SK-N-SH treated with all-trans-retinoic acid at 6 μM for 48 hours (cell line): Measurements from ENCODE around the gene ZNF398.

ENCODE experiments used
- ATAC-seq: fragments of 200-7000 bp; cut with Tn5 transposase; 3 replicates; pipeline ENCODE4 v1.9.1; 2020; ENCODE audit warnings: mild to moderate bottlenecking, moderate library complexity
- ARNTL ChIP-seq: fragments of 450-650 bp; formaldehyde crosslinking; IDR thresholded peaks from 2 replicates; pipeline ENCODE4 v1.5.0; 2020; ENCODE audit warnings: low read depth, mild to moderate bottlenecking, moderate library complexity, borderline replicate concordance
- BACH2 ChIP-seq: fragments of 250-450 bp; sonication (Bioruptor Pico); IDR thresholded peaks from 2 replicates; pipeline ENCODE4 v1.9.0; 2021; ENCODE audit warnings: mild to moderate bottlenecking, borderline replicate concordance
- CSDC2 ChIP-seq: fragments of 250-450 bp; sonication (Bioruptor Pico); IDR thresholded peaks from 2 replicates; pipeline ENCODE4 v1.5.0; 2020; ENCODE audit warnings: mild to moderate bottlenecking, moderate library complexity
- ESRRG ChIP-seq: fragments of 250-450 bp; sonication (Bioruptor Pico); IDR thresholded peaks from 2 replicates; pipeline ENCODE4 v1.6.1; 2021; ENCODE audit warnings: mild to moderate bottlenecking
- GLIS3 ChIP-seq: fragments of 250-450 bp; sonication (Bioruptor Pico); IDR thresholded peaks from 2 replicates; pipeline ENCODE4 v1.5.0; 2020; ENCODE audit warnings: mild to moderate bottlenecking, moderate library complexity
- ISL1 ChIP-seq: fragments of 250-450 bp; sonication (Bioruptor Pico); IDR thresholded peaks from 2 replicates; pipeline ENCODE4 v2.1.2; 2022; ENCODE audit warnings: mild to moderate bottlenecking, moderate library complexity
- PPARA ChIP-seq: fragments of 250-450 bp; sonication (Bioruptor Pico); IDR thresholded peaks from 2 replicates; pipeline ENCODE4 v1.5.0; 2020; ENCODE audit warnings: mild to moderate bottlenecking, borderline replicate concordance
- RARB ChIP-seq: fragments of 250-450 bp; sonication (Bioruptor Pico); IDR thresholded peaks from 2 replicates; pipeline ENCODE4 v1.8.0; 2021; ENCODE audit warnings: mild to moderate bottlenecking, moderate library complexity
- SNAI2 ChIP-seq: fragments of 250-450 bp; sonication (Bioruptor Pico); IDR thresholded peaks from 2 replicates; pipeline ENCODE4 v1.5.0; 2020; ENCODE audit warnings: mild to moderate bottlenecking, moderate library complexity
- TCF4 ChIP-seq: fragments of 250-450 bp; sonication (Bioruptor Pico); IDR thresholded peaks from 2 replicates; pipeline ENCODE4 v1.8.0; 2021; ENCODE audit warnings: mild to moderate bottlenecking, moderate library complexity, borderline replicate concordance
- TOX ChIP-seq: fragments of 250-450 bp; sonication (Bioruptor Pico); IDR thresholded peaks from 2 replicates; pipeline ENCODE4 v1.8.0; 2021; ENCODE audit warnings: mild to moderate bottlenecking, moderate library complexity, borderline replicate concordance
- ZC3H10 ChIP-seq: fragments of 250-450 bp; sonication (Bioruptor Pico); IDR thresholded peaks from 2 replicates; pipeline ENCODE4 v1.5.1; 2021; ENCODE audit warnings: mild to moderate bottlenecking, moderate library complexity
- ZFP30 ChIP-seq: fragments of 450-650 bp; formaldehyde crosslinking; IDR thresholded peaks from 2 replicates; pipeline ENCODE4 v1.5.0; 2022; ENCODE audit warnings: mild to moderate bottlenecking, moderate library complexity
- ZNF565 ChIP-seq: fragments of 450-650 bp; formaldehyde crosslinking; conservative IDR thresholded peaks from 2 replicates; pipeline ENCODE4 v1.5.0; 2020; ENCODE audit warnings: low read depth, mild to moderate bottlenecking, moderate library complexity
- ZNF70 ChIP-seq: fragments of 450-650 bp; formaldehyde crosslinking; IDR thresholded peaks from 2 replicates; pipeline ENCODE4 v1.5.0; 2020; ENCODE audit warnings: mild to moderate bottlenecking, moderate library complexity
- ZNF8 ChIP-seq: fragments of 450-650 bp; formaldehyde crosslinking; IDR thresholded peaks from 2 replicates; pipeline ENCODE4 v1.5.0; 2020; ENCODE audit warnings: mild to moderate bottlenecking, moderate library complexity
- TF ChIP-seq, protein P1 (sequence below): fragments of 250-450 bp; sonication (Bioruptor Pico); IDR thresholded peaks from 2 replicates; pipeline ENCODE4 v1.5.1; 2020; ENCODE audit warnings: low read depth, mild to moderate bottlenecking, moderate library complexity
- TF ChIP-seq, protein P2 (sequence below): fragments of 250-450 bp; sonication (Bioruptor Pico); IDR thresholded peaks from 2 replicates; pipeline ENCODE4 v1.5.0; 2020; ENCODE audit warnings: mild to moderate bottlenecking, moderate library complexity
- TF ChIP-seq, protein P3 (sequence below): fragments of 250-450 bp; sonication (Bioruptor Pico); IDR thresholded peaks from 2 replicates; pipeline ENCODE4 v1.8.0; 2020; ENCODE audit warnings: mild to moderate bottlenecking, moderate library complexity, borderline replicate concordance
- TF ChIP-seq, protein P4 (sequence below): fragments of 250-450 bp; sonication (Bioruptor Pico); IDR thresholded peaks from 2 replicates; pipeline ENCODE4 v1.5.1; 2021; ENCODE audit warnings: mild to moderate bottlenecking, moderate library complexity
- TF ChIP-seq, protein P5 (sequence below): fragments of 250-450 bp; sonication (Bioruptor Pico); IDR thresholded peaks from 2 replicates; pipeline ENCODE4 v1.8.0; 2021; ENCODE audit warnings: low read depth, mild to moderate bottlenecking, moderate library complexity, borderline replicate concordance

The ZNF398 gene

DNA sequence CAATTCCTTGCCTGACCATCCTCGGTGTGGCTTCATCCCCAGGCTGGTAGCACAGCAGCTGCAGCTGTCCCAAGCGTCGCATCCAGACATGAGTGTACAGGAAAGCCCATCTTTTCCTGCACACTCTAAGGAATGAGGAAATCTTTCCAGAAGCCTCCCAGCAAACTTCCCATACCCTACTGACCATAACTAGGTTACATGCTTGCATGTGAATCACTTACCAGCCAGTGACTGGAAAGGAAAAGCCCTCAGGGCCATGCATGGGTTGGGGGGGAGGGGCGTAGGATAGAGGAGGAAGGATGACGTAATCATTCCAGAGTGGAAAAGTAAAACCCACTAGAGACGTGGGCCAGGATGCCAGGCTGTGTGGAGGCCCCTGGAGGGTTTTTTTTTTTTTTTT is 73.3 kb downstream of the ZNF398 start:
- no peak; the same call in 2 of the 3 replicates for ATAC-seq

DNA sequence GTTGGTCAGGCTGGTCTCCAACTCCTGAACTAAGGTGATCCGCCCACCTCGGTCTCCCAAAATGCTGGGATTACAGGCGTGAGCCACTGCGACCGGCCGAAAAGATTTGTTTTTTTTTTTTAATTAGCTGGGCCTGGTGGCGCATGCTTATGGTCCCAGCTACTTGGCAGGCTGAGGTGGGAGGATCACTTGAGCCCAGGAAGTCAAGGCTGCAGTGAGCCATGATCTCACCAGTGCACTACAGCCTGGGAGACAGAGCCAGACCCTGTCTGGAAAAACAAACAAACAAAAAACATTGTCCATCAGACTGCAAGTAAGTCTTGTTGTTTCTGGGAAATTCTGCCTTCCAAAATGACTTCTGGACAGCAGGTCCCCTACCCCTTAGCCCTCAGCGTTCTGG is 75.9 kb downstream of the ZNF398 start:
- no peak for ATAC-seq
- TF ChIP-seq TCF4, result no peak
- no peak for TF ChIP-seq ZNF70 (CRISPR knock-in tag)
- no peak for TF ChIP-seq ARNTL
- no peak for TF ChIP-seq SNAI2 (CRISPR knock-in tag)
- no peak for TF ChIP-seq BACH2 (CRISPR knock-in tag)
- no peak for TF ChIP-seq ISL1 (CRISPR knock-in tag)
- TF ChIP-seq, protein P1, sequence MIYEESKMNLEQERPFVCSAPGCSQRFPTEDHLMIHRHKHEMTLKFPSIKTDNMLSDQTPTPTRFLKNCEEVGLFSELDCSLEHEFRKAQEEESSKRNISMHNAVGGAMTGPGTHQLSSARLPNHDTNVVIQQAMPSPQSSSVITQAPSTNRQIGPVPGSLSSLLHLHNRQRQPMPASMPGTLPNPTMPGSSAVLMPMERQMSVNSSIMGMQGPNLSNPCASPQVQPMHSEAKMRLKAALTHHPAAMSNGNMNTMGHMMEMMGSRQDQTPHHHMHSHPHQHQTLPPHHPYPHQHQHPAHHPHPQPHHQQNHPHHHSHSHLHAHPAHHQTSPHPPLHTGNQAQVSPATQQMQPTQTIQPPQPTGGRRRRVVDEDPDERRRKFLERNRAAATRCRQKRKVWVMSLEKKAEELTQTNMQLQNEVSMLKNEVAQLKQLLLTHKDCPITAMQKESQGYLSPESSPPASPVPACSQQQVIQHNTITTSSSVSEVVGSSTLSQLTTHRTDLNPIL (CRISPR knock-in tag), result no peak
- no peak for TF ChIP-seq ZNF565
- TF ChIP-seq, protein P2, sequence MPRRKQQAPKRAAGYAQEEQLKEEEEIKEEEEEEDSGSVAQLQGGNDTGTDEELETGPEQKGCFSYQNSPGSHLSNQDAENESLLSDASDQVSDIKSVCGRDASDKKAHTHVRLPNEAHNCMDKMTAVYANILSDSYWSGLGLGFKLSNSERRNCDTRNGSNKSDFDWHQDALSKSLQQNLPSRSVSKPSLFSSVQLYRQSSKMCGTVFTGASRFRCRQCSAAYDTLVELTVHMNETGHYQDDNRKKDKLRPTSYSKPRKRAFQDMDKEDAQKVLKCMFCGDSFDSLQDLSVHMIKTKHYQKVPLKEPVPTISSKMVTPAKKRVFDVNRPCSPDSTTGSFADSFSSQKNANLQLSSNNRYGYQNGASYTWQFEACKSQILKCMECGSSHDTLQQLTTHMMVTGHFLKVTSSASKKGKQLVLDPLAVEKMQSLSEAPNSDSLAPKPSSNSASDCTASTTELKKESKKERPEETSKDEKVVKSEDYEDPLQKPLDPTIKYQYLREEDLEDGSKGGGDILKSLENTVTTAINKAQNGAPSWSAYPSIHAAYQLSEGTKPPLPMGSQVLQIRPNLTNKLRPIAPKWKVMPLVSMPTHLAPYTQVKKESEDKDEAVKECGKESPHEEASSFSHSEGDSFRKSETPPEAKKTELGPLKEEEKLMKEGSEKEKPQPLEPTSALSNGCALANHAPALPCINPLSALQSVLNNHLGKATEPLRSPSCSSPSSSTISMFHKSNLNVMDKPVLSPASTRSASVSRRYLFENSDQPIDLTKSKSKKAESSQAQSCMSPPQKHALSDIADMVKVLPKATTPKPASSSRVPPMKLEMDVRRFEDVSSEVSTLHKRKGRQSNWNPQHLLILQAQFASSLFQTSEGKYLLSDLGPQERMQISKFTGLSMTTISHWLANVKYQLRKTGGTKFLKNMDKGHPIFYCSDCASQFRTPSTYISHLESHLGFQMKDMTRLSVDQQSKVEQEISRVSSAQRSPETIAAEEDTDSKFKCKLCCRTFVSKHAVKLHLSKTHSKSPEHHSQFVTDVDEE, result no peak
- TF ChIP-seq, protein P3, sequence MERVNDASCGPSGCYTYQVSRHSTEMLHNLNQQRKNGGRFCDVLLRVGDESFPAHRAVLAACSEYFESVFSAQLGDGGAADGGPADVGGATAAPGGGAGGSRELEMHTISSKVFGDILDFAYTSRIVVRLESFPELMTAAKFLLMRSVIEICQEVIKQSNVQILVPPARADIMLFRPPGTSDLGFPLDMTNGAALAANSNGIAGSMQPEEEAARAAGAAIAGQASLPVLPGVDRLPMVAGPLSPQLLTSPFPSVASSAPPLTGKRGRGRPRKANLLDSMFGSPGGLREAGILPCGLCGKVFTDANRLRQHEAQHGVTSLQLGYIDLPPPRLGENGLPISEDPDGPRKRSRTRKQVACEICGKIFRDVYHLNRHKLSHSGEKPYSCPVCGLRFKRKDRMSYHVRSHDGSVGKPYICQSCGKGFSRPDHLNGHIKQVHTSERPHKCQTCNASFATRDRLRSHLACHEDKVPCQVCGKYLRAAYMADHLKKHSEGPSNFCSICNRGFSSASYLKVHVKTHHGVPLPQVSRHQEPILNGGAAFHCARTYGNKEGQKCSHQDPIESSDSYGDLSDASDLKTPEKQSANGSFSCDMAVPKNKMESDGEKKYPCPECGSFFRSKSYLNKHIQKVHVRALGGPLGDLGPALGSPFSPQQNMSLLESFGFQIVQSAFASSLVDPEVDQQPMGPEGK (CRISPR knock-in tag), result no peak
- TF ChIP-seq ZNF8 (CRISPR knock-in tag), result no peak
- TF ChIP-seq RARB (CRISPR knock-in tag), result no peak
- no peak for TF ChIP-seq ZFP30
- TF ChIP-seq GLIS3 (CRISPR knock-in tag), result no peak
- no peak for TF ChIP-seq ZC3H10 (CRISPR knock-in tag)
- TF ChIP-seq, protein P4, sequence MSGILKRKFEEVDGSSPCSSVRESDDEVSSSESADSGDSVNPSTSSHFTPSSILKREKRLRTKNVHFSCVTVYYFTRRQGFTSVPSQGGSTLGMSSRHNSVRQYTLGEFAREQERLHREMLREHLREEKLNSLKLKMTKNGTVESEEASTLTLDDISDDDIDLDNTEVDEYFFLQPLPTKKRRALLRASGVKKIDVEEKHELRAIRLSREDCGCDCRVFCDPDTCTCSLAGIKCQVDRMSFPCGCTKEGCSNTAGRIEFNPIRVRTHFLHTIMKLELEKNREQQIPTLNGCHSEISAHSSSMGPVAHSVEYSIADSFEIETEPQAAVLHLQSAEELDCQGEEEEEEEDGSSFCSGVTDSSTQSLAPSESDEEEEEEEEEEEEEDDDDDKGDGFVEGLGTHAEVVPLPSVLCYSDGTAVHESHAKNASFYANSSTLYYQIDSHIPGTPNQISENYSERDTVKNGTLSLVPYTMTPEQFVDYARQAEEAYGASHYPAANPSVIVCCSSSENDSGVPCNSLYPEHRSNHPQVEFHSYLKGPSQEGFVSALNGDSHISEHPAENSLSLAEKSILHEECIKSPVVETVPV (CRISPR knock-in tag), result no peak
- TF ChIP-seq CSDC2 (CRISPR knock-in tag), result no peak
- TF ChIP-seq, all 23 proteins: peak for 0

More for the DNA sequence above, 73.3 kb downstream of the ZNF398 start:
- no peak for TF ChIP-seq BACH2 (CRISPR knock-in tag)
- TF ChIP-seq TCF4, result no peak
- TF ChIP-seq ESRRG (CRISPR knock-in tag), result no peak
- TF ChIP-seq, protein P4 (CRISPR knock-in tag), result no peak
- no peak for TF ChIP-seq ZC3H10 (CRISPR knock-in tag)
- TF ChIP-seq, protein P1 (CRISPR knock-in tag), result no peak
- no peak for TF ChIP-seq SNAI2 (CRISPR knock-in tag)
- TF ChIP-seq TOX, result no peak
- no peak for TF ChIP-seq RARB (CRISPR knock-in tag)
- no peak for TF ChIP-seq ZFP30
- TF ChIP-seq GLIS3 (CRISPR knock-in tag), result no peak

DNA sequence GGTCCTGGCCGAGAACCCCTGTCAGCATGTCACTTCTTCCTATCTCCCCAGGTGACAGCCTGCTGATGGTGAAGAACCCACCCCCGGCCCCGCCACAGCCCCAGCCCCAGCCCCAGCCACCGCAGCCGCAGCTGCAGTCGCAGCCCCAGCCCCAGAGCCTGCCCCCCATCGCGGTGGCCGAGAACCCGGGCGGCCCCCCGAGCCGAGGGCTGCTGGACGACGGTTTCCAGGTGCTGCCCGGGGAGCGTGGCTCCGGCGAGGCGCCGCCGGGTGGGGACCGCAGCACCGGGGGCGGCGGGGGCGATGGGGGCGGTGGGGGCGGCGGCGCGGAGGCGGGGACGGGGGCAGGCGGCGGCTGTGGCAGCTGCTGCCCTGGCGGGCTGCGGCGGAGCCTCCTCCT is 76.5 kb downstream of the ZNF398 start:
- TF ChIP-seq PPARA (CRISPR knock-in tag) (no peak), ESRRG (CRISPR knock-in tag) (no peak)
- TF ChIP-seq, protein P4 (CRISPR knock-in tag), result no peak
- TF ChIP-seq, protein P5, sequence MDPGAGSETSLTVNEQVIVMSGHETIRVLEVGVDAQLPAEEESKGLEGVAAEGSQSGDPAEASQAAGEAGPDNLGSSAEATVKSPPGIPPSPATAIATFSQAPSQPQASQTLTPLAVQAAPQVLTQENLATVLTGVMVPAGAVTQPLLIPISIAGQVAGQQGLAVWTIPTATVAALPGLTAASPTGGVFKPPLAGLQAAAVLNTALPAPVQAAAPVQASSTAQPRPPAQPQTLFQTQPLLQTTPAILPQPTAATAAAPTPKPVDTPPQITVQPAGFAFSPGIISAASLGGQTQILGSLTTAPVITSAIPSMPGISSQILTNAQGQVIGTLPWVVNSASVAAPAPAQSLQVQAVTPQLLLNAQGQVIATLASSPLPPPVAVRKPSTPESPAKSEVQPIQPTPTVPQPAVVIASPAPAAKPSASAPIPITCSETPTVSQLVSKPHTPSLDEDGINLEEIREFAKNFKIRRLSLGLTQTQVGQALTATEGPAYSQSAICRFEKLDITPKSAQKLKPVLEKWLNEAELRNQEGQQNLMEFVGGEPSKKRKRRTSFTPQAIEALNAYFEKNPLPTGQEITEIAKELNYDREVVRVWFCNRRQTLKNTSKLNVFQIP (CRISPR knock-in tag), result no peak
- no peak for ATAC-seq
